ENCODE data around the gene COBL.

COBL gene

GRCh38 chr7:51075681-51076580 lies 240.7 kb downstream of the COBL start:
- DNase-seq (ENCODE audit: low read depth), result no peak

- no peak for DNase-seq (ENCODE audit: low read depth)
These were observed 243.4 kb downstream of the COBL start for GRCh38 chr7:51073171-51073570.

- DNase-seq (ENCODE audit: low read depth), result no peak
These were observed 244.3 kb downstream of the COBL start for GRCh38 chr7:51072281-51072680.

- DNase-seq (ENCODE audit: low read depth), result no peak
These were observed 245.2 kb downstream of the COBL start for GRCh38 chr7:51071427-51071826.

GRCh38 chr7:51070151-51070550 lies 246.5 kb downstream of the COBL start:
- no peak for DNase-seq (ENCODE audit: low read depth)

GRCh38 chr7:51069411-51070083 lies 247.1 kb downstream of the COBL start:
- DNase-seq (ENCODE audit: low read depth), result no peak

- DNase-seq (ENCODE audit: low read depth), result no peak
These were observed 248.2 kb downstream of the COBL start for GRCh38 chr7:51068401-51068800.

GRCh38 chr7:51067757-51068156 lies 248.9 kb downstream of the COBL start:
- DNase-seq (ENCODE audit: low read depth), result no peak

GRCh38 chr7:51067258-51067657 lies 249.4 kb downstream of the COBL start:
- no peak for DNase-seq (ENCODE audit: low read depth)

- DNase-seq (ENCODE audit: low read depth), result no peak
These were observed 250.2 kb downstream of the COBL start for GRCh38 chr7:51066405-51066882.

GRCh38 chr7:51065766-51066165 lies 250.8 kb downstream of the COBL start:
- DNase-seq (ENCODE audit: low read depth), result no peak

- no peak for DNase-seq (ENCODE audit: low read depth)
These were observed 251.9 kb downstream of the COBL start for GRCh38 chr7:51064688-51065087.

GRCh38 chr7:51062222-51062987 lies 254.2 kb downstream of the COBL start:
- DNase-seq (ENCODE audit: low read depth), result no peak

GRCh38 chr7:51060536-51060935 lies 256.1 kb downstream of the COBL start:
- DNase-seq (ENCODE audit: low read depth), result no peak

- no peak for DNase-seq (ENCODE audit: low read depth)
These were observed 257.0 kb downstream of the COBL start for GRCh38 chr7:51059504-51060142.

GRCh38 chr7:51058764-51059163 lies 257.8 kb downstream of the COBL start:
- no peak for DNase-seq (ENCODE audit: low read depth)

GRCh38 chr7:51055039-51055840 lies 261.4 kb downstream of the COBL start:
- no peak for DNase-seq (ENCODE audit: low read depth)

- DNase-seq (ENCODE audit: low read depth), result no peak
These were observed 262.4 kb downstream of the COBL start for GRCh38 chr7:51054231-51054630.

GRCh38 chr7:51053160-51053925 lies 263.3 kb downstream of the COBL start:
- DNase-seq (ENCODE audit: low read depth), result no peak

GRCh38 chr7:51046482-51046881 lies 270.1 kb downstream of the COBL start:
- no peak for DNase-seq (ENCODE audit: low read depth)
